Posterior vena cava (tissue), 2 donors: Measurements from ENCODE around the gene ARPP21. TPM values are rescaled to one million over a fixed set of nuclear protein-coding genes. Genes with fewer than 3 reads are reported as not detected.
"Not testable (repeated sequence)": the region's sequence is repeated elsewhere in the genome, so short reads cannot be mapped to it uniquely, and the experiment has no call there.

ENCODE experiments used
- DNase-seq: peaks from one replicate; pipeline ENCODE4 v3.0.0-alpha.2; 2020; ENCODE audit warnings: low spot score
- intact Hi-C, 2 donors: fragments of 100-400 bp; cut with DNase I; formaldehyde crosslinking; loops; one replicate each; pipeline versions ENCODE4 v1.14.1 to v1.14.2; 2022 to 2023
- long read RNA-seq, 2 donors: library from polyadenylated mRNA; unstranded; transcript quantifications; one replicate each; pipeline ENCODE4 v2.0.0, GENCODE V29; 2020 to 2021
- total RNA-seq, 2 donors: library from RNA; stranded (reverse); fragmentation: NEBNext Ultra II Directional; extraction: Animal tissue kit (Norgen Biotek cat#: 25700); gene quantifications; one replicate each; pipeline ENCODE4 v1.2.1, GENCODE V29; 2021
- donor health status: DM: yes; HTN: yes; CAD: no.
- donor health status: DM: yes; HTN: yes; CAD: no.

Gene ARPP21
- total RNA-seq = not detected
- long read RNA-seq, donor 1 = 0 reads
- long read RNA-seq, donor 2 = 0 reads

GRCh38 chr3:35639254-35640186, at the start of gene ARPP21:
Gene ARPP21, plus strand, starts transcription at chr3:35639525. Its CDS starts 42,227 bp downstream, at chr3:35681752.
- intact Hi-C loops = loop anchor here in 1 of 2 donors (10.0 kb wide), 1 partner anchor 1135 kb away; no protein-coding TSS in a partner anchor
- DNase-seq = no peak

- intact Hi-C loops = no loop called here
- DNase-seq = no peak
Observed at GRCh38 chr3:35592589-35593295, 46.6 kb upstream of the ARPP21 start.

GRCh38 chr3:35594739-35595138, 44.6 kb upstream of the ARPP21 start:
- intact Hi-C loops = no loop called here
- no peak for DNase-seq

GRCh38 chr3:35596335-35596995, 42.9 kb upstream of the ARPP21 start:
- no peak for DNase-seq

GRCh38 chr3:35597490-35597889, 41.8 kb upstream of the ARPP21 start:
- intact Hi-C loops = no loop called here
- DNase-seq = no peak

More at GRCh38 chr3:35596335-35596995, 42.9 kb upstream of the ARPP21 start:
- intact Hi-C loops = no loop called here

- DNase-seq = no peak
- intact Hi-C loops = no loop called here
Observed at GRCh38 chr3:35598804-35599203, 40.5 kb upstream of the ARPP21 start.

GRCh38 chr3:35601959-35602358, 37.4 kb upstream of the ARPP21 start:
- DNase-seq = no peak
- intact Hi-C loops = no loop called here

- intact Hi-C loops = no loop called here
- no peak for DNase-seq
Observed at GRCh38 chr3:35602395-35602936, 36.9 kb upstream of the ARPP21 start.

GRCh38 chr3:35616346-35616745, 23.0 kb upstream of the ARPP21 start:
- intact Hi-C loops = no loop called here
- DNase-seq = no peak

GRCh38 chr3:35617370-35617769, 22.0 kb upstream of the ARPP21 start:
- intact Hi-C loops = no loop called here
- DNase-seq = no peak

- DNase-seq, intact Hi-C loops: not testable (repeated sequence)
Observed at GRCh38 chr3:35620238-35620637, 19.1 kb upstream of the ARPP21 start.

GRCh38 chr3:35624698-35625097, 14.6 kb upstream of the ARPP21 start:
- intact Hi-C loops = no loop called here
- DNase-seq = no peak

GRCh38 chr3:35633332-35634124, 5.8 kb upstream of the ARPP21 start:
- intact Hi-C loops = no loop called here
- DNase-seq = no peak

GRCh38 chr3:35635407-35635806, 3.9 kb upstream of the ARPP21 start:
- no peak for DNase-seq
- intact Hi-C loops = no loop called here

GRCh38 chr3:35635926-35636683, 3.2 kb upstream of the ARPP21 start:
- DNase-seq = no peak
- intact Hi-C loops = no loop called here

- intact Hi-C loops = no loop called here
- DNase-seq = no peak
Observed at GRCh38 chr3:35638251-35638979, 910 bp upstream of the ARPP21 start.

- no peak for DNase-seq
- intact Hi-C loops = no loop called here
Observed at GRCh38 chr3:35638980-35639253, 408 bp upstream of the ARPP21 start.
